ENCODE results near the gene IQSEC1.

Gene IQSEC1

DNA sequence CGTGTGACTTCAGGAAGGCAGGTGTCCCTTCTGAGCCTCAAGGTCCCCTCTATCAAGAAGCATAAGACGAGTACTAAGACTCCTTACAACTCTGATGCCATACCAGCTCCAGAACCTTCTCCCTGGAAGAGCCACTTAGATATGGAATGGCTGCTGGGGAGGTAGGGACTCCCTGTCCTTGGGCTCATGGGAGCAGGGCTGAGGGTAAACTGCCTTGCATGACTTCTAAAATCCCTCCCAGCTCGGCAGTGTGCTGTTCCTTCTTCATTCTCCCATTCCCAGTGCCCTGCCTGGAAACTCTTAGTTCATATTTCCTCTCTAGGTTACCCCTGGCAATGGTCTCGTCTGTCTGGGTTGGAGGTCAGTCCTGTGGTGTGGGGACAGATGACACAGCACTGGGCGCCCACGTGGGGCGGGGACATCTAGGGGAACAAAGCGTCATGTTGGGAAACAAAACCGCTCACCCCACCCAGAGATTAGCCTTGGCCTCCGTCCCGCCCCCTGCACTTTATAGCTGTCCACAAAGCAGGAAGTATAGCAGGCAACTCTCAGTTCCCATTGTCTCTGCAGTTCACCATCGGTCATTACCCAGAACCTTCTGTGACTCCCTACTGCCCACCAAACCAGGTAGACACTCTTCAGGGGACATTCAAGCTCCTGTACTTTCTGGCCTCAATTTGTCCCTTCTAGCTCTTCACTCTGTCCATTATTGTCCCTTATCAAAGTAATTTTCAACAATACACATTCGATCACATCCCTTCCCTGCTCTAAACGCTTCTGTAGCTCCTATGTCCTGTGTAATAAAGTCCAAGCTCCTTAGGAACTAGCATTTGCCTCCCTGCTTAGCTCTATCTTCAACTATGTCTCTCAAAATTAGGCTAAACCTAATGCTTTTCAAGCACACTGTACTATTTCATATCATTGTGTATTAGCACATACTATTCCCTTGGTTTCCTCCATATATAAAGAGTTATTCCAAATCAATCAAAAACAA, 73.8 kb downstream of the IQSEC1 start:
- no peak for DNase-seq (ENCODE audit: low spot score)

DNA sequence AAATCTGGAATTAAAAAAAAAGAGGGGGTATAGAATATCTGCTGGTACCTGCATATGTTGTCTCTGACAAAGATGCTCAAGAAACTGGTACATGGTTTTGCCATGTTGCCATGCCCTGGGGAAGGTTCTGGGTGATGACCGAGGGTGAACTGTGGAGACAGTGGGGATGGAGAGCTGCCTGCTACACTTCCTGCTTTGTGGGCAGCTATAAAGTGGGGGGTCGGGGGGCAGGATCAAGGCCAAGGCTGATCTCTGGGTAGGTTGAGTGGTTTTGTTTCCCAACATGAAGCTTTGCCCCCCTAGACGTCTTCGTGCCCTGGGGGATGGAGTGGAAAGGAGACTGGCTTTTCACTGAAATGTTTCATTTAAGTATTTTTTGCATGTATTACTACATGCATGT, 74.6 kb downstream of the IQSEC1 start:
- DNase-seq (ENCODE audit: low spot score): no peak

GRCh38 chr3:12997387-12997786, 75.8 kb downstream of the IQSEC1 start:
- DNase-seq (ENCODE audit: low spot score): no peak

- DNase-seq (ENCODE audit: low spot score): no peak
These were observed 77.1 kb downstream of the IQSEC1 start for GRCh38 chr3:12996181-12996506.

DNA sequence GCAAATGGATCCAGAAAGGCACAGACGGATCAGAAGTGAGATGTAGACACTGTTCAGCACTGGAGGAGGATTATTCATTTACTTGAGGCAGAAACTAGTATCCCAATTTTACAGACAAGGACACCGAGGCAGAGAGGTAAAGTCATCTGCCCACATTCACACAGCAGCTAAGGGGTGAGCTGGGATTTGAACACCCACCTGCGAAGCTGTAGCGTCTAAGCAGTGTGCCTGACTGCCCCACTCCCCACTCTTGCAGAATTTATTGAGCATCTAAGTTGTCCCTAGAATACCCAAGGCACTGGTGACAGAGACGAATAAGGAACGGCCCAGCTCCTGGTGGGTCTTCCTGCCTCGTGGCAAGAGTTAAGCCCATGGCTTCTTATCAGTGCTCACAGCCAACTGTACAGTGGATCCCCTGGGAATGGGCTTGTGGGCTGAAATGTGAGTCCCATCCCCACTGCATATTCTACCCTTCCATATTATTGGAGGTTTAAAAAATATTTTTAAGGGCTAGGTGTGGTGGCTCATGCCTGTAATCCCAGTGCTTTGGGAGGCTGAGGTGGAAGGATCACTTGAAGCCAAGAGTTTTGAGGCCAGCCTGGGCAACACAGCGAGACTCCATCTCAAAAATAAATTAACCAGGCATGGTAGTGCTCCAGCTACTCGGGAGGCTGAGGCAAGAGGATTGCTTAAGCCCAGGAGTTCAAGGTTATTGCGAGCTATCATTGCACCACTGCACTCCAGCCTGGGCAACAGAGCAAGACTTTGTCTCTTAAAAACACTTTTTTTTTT, 77.6 kb downstream of the IQSEC1 start:
- no peak for DNase-seq (ENCODE audit: low spot score)

DNA sequence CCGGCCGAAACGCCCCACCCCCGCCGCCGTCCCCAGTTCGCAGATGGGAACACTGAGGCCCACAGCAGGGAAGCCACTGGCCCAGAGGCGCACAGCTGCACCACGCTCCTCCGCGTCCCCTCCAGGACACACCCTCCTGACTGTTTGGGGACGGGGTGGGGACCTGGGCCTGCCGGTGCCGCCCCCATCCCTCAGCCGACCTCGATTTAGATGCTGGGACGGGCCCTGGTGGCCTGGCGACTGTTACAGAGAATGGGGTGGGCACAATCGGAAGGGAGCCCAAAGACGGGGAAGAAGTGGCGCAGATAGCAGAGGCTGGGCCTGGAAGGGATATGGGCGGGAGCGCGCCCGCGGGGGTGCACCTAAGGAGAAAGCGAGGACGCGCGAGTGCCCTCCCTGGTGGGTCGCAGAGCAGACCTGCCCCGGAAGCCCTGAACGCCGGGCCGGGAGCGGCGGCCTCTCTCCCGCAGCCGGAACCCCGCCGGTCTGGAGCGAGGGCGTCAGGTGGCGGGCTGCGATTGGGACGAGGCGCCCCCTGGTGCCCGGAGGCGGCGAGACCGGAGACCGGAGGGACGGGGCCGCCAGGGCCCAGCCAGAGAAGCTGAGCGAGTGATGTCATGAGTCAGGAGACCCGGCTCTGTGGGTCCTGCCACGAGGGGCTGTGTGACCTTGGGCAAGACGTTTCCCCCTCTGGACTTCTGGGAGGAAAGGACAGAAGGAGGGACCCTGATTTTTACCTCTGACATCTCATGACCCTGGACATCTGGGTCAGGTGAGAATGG, 78.4 kb downstream of the IQSEC1 start:
- DNase-seq (ENCODE audit: low spot score): peak; percentile 95

- no peak for DNase-seq (ENCODE audit: low spot score)
These were observed 78.9 kb downstream of the IQSEC1 start for GRCh38 chr3:12994357-12994606.

DNA sequence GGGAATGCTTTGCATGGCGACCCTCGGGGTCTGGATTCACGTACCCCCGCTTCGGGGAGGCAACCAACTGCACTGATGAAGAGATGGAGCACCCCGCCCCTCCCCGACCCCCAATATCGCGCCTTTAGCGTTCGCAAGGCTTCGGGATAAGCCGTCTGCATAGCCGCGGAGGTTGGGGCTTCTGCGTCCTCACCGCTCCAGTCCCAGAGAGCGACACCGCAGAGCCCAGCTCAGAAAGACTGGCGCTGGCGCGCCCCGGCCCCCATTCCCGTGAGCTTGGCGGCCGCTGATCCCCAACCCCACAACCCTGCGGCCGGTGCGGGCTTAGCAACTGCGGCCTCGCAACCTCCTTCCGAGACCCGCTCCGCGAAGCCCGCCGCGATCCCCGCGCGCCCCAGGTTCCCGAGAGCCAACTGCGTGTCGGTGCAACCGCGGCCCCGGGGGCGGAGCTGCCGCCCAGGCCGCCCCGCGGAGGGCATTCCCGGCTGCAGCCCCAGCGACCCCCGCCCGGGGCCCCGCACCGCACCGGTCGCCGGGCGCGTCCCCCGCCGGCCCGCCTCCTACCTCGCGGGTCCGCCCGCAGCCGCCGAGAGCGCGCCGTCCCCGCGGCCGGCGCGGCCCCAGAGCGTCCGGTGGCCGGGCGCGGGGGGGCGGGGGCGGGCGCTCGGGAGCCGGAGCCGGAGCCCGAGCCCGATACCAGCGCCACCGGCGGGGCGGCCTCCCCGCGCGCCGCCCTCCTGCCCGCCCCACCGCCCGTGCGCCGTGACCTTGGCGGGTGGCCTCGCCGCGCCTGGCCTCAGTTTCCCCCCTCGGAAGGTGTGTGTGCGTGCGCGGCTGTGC, 79.5 kb downstream of the IQSEC1 start:
- peak; percentile 72 for DNase-seq (ENCODE audit: low spot score)

GRCh38 chr3:12992629-12993516, 80.4 kb downstream of the IQSEC1 start:
- peak; percentile 71 for DNase-seq (ENCODE audit: low spot score)

DNA sequence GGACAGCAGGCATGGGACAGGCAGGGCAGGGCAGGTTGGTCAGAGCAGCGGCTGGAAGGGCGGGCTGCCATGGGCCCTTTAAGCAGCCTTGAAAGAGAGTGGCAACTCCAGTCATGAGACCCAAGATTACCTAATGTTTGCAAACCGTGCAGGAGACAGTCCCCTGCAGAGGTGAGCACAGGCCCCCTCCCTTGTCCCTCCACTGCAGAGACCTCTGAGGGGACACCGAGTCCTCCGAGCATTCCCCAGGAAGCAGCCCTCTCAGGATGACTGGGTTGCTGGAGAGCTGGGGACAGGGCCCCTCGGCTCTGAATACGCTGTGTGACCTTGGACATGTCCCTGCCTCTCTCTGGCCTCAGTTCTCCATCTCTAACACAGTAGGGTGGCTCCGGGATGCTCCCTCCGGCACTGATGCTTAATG, 81.4 kb downstream of the IQSEC1 start:
- DNase-seq (ENCODE audit: low spot score): no peak

DNA sequence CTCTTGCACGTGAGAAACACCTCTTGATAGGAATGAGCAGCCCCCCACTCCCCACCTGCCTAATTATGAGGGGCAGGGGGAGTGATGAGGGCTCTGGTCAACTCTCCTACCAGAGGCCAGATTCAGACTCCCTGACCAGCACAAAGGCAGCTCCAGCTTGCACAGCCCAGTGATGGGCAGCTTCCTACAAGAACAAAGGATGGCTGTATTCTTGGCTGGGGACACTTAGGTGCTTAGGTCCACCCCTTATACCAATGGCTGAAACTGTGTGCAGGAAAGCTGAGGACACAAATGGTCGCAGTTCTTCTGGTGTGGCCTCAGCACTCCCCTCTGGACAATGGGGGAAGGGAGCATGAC, 81.8 kb downstream of the IQSEC1 start:
- DNase-seq (ENCODE audit: low spot score): no peak

- peak; percentile 87 for DNase-seq (ENCODE audit: low spot score)
These were observed 82.3 kb downstream of the IQSEC1 start for GRCh38 chr3:12990781-12991480.

GRCh38 chr3:12990306-12990705, 82.9 kb downstream of the IQSEC1 start:
- DNase-seq (ENCODE audit: low spot score): no peak

- no peak for DNase-seq (ENCODE audit: low spot score)
These were observed 84.3 kb downstream of the IQSEC1 start for GRCh38 chr3:12988728-12989454.

DNA sequence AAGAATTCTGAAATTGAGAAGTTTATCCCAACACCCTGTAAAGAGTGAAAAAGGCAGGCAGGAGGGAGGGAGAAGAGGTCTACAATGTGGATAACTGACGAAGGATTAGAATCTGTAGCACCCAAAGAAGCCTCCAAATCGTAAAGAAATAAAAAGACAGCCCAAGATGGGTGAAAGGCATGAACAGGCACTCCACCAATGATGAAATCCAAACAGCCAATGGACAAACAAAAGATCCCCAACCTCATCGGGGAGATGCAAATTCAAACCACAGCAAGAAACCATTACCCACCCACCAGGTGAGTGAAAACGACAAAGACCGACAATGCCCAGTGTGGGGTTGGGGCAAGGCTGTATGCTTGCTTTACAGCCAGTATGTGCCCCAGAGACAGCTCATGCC, 85.6 kb downstream of the IQSEC1 start:
- DNase-seq (ENCODE audit: low spot score): no peak

DNA sequence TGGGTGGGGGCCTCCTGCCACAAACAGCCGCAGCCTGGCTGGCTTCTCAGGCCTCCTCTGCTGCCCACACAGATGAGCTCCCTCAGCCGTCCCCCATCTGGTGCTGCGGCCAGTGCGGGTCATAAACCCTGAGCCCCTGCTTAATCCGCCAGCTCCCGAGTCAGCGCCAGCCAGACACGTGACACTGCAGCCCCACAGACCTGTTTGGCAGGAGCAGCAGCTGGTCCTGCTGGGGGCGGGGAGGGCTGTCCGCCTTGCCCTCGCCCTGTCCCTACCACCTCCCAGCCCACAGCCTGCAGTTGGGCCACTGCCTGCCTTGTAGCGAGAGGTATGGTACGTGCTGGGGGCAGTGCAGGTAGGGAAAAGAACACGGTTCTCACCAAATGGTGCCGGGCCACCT, 86.2 kb downstream of the IQSEC1 start:
- DNase-seq (ENCODE audit: low spot score): no peak

DNA sequence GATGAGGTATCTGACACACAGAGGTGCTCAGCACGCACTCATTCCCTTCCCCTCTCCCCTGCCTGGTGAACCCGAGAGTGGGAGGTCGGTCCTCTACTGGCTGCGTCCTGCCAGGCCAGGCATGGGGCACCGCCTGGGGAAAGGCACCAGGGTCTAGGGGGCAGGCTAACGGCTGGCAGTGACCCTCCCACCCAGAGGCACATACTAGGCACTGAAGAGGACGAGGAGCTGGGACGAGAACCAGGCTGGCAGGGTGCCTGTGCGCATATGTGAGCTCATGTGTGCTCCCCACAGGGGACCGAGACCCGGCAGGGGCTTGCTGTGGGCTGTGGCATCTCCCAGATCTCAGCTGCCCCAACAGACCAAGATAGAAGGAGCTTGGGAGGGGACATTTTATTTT, 86.7 kb downstream of the IQSEC1 start:
- no peak for DNase-seq (ENCODE audit: low spot score)

DNA sequence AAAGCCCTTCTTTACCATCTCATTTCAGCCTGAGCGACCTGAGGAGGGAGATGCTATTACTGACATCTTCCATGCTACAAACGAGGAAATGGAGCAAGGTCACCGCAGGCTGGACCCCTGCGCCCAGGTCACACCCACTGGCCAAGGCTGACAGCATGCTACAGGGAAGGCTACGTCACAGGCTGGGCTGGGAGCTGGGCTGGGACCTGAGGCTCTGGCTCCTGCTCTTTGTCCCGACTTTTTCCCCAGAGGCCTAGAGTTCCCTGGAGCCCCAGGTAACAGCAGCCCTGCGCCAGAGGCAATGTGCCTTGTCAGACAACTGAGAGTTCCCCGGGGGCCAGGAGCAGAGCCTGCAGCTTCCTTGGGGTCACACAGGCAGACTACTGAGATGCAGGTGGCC, 87.2 kb downstream of the IQSEC1 start:
- no peak for DNase-seq (ENCODE audit: low spot score)

- DNase-seq (ENCODE audit: low spot score): no peak
These were observed 88.1 kb downstream of the IQSEC1 start for GRCh38 chr3:12985148-12985547.

Data from AG08396 (cell line).